PC-3 (cell line): ENCODE data around the gene ICE1. TPM values are rescaled to one million over a fixed set of nuclear protein-coding genes. Genes with fewer than 3 reads are reported as not detected.

Experiments
- ATAC-seq: fragments of 200-7000 bp; cut with Tn5 transposase; 2 replicates; pipeline ENCODE4 v1.9.1; 2020; ENCODE audit warnings: mild to moderate bottlenecking, moderate library complexity
- BruUV-seq: library from RNA; stranded (reverse); fragments of 400-500 nt; replicated peaks from 2 replicates; lab custom pipeline; 2021; lab: Mats Ljungman, UMichigan
- CTCF ChIA-PET: fragments of 300-600 bp; sonication (Branson Sonifier 250); formaldehyde crosslinking; loops from one replicate; lab custom pipeline; 2022; ENCODE audit warnings: antibody characterized with exemption; lab: Charles Lee
- POLR2A ChIA-PET: fragments of 300-600 bp; sonication (Branson Sonifier 250); formaldehyde crosslinking; loops from one replicate; lab custom pipeline; 2022; ENCODE audit warnings: antibody characterized with exemption; ENCODE audit not compliant: unreplicated experiment; lab: Charles Lee
- DNase-seq: peaks from one replicate; pipeline ENCODE4 v3.0.0-alpha.2; 2015
- H2AFZ ChIP-seq: fragments of 300-600 bp; sonication (generic); 2 replicates; pipeline ENCODE4 v1.6.0; 2016; ENCODE audit warnings: antibody characterized with exemption, low read length
- H3F3A ChIP-seq: fragments of 300-600 bp; sonication (generic); one replicate; pipeline ENCODE4 v1.6.0; 2017; ENCODE audit warnings: antibody characterized with exemption, low read length, control low read depth, mild to moderate bottlenecking; ENCODE audit not compliant: unreplicated experiment
- H3K27ac ChIP-seq: fragments of 300-600 bp; sonication (generic); 2 replicates; pipeline ENCODE4 v1.5.1; 2016; ENCODE audit warnings: mild to moderate bottlenecking, low read length
- H3K27me3 ChIP-seq: fragments of 300-600 bp; sonication (generic); 2 replicates; pipeline ENCODE4 v1.6.1; 2016; ENCODE audit warnings: low read length, mixed read lengths
- H3K36me3 ChIP-seq: fragments of 300-600 bp; sonication (generic); 2 replicates; pipeline ENCODE4 v1.6.1; 2016; ENCODE audit warnings: low read depth, mixed run types, low read length, mixed read lengths
- H3K4me1 ChIP-seq: fragments of 300-600 bp; sonication (generic); 2 replicates; pipeline ENCODE4 v1.5.1; 2016; ENCODE audit warnings: low read length; ENCODE audit not compliant: insufficient read depth
- H3K4me2 ChIP-seq: fragments of 300-600 bp; sonication (generic); 2 replicates; pipeline ENCODE4 v1.6.0; 2016; ENCODE audit warnings: low read length
- H3K4me3 ChIP-seq: fragments of 300-600 bp; sonication (generic); 2 replicates; pipeline ENCODE4 v1.5.1; 2016; ENCODE audit warnings: mild to moderate bottlenecking, low read length, mixed read lengths
- H3K79me2 ChIP-seq: fragments of 300-600 bp; sonication (generic); 2 replicates; pipeline ENCODE4 v1.6.1; 2017; ENCODE audit warnings: low read length, mixed read lengths
- H3K9ac ChIP-seq: fragments of 300-600 bp; sonication (generic); 2 replicates; pipeline ENCODE4 v1.6.0; 2016; ENCODE audit warnings: mild to moderate bottlenecking, low read length
- H3K9me2 ChIP-seq: fragments of 300-600 bp; sonication (generic); replicated peaks from 2 replicates; pipeline ENCODE4 v1.6.1; 2016; ENCODE audit warnings: mixed run types, low read length, mixed read lengths
- H3K9me3 ChIP-seq: fragments of 300-600 bp; sonication (generic); 2 replicates; pipeline ENCODE4 v1.6.1; 2016; ENCODE audit warnings: low read length, mixed read lengths
- H4K20me1 ChIP-seq: fragments of 300-600 bp; sonication (generic); 2 replicates; pipeline ENCODE4 v1.6.1; 2016; ENCODE audit warnings: low read length, mixed read lengths
- CTCF ChIP-seq: fragments of 300-600 bp; sonication (generic); conservative IDR thresholded peaks from 2 replicates; pipeline ENCODE4 v1.5.1; 2017; ENCODE audit warnings: antibody characterized with exemption, low read depth, mild to moderate bottlenecking, low read length
- EZH2 ChIP-seq: fragments of 300-600 bp; sonication (generic); IDR thresholded peaks from one replicate; pipeline ENCODE4 v1.6.1; 2017; ENCODE audit warnings: antibody characterized with exemption, mild to moderate bottlenecking, low read length; ENCODE audit not compliant: unreplicated experiment
- EZH2phosphoT487 ChIP-seq: fragments of 300-600 bp; sonication (generic); IDR thresholded peaks from 2 replicates; pipeline ENCODE4 v1.6.1; 2018; ENCODE audit warnings: mild to moderate bottlenecking, antibody characterized with exemption, low read length, borderline replicate concordance
- intact Hi-C: fragments of 100-400 bp; cut with micrococcal nuclease; formaldehyde crosslinking; loops from 2 replicates; pipeline ENCODE4 v1.9.0; 2023
- total RNA-seq: library from RNA; depleted of rRNA; stranded (reverse); fragments of >200 nt; gene quantifications from 2 replicates; pipeline ENCODE4 v1.2.3, GENCODE V29; 2014

ICE1 gene
- total RNA-seq, 1 experiment from 2014 or later = 21.9 TPM

GRCh38 chr5:5533927-5534326 is 111.5 kb downstream of the ICE1 start:
- ChIA-PET POLR2A (no interaction called here), CTCF (no interaction called here)
- no peaks in the 10 kb centered on the region for H3F3A ChIP-seq
- H3K9me2 ChIP-seq = no peaks in the 10 kb centered on the region
- H3K9me3 ChIP-seq = no peaks in the 10 kb centered on the region
- no peaks in the 10 kb centered on the region for H3K79me2 ChIP-seq
- intact Hi-C loops = no loop called here
- TF ChIP-seq CTCF = no peak
- TF ChIP-seq EZH2 = no peak
- no peak for TF ChIP-seq EZH2phosphoT487
- no peak overlapping the region for H3K4me3 ChIP-seq
- H2AFZ ChIP-seq = no peak overlapping the region
- no peak overlapping the region for H3K9ac ChIP-seq
- DNase-seq (no peak), ATAC-seq (no peak)
- peaks cover 81% of the 10 kb centered on the region for H3K27me3 ChIP-seq
- BruUV-seq = no TSS peak
- H3K36me3 ChIP-seq = no peaks in the 10 kb centered on the region
- H4K20me1 ChIP-seq = no peaks in the 10 kb centered on the region
- H3K27ac ChIP-seq = no peak overlapping the region
- H3K4me1 ChIP-seq = no peaks in the 10 kb centered on the region
- H3K4me2 ChIP-seq = no peak overlapping the region

GRCh38 chr5:5534333-5534732 is 111.9 kb downstream of the ICE1 start:
- DNase-seq (no peak), ATAC-seq (no peak)
- no TSS peak for BruUV-seq
- Histone ChIP-seq H3K9ac (no peak overlapping the region), H3K4me1 (no peaks in the 10 kb centered on the region), H3K27ac (no peak overlapping the region), H3K79me2 (no peaks in the 10 kb centered on the region), H2AFZ (no peak overlapping the region), H3F3A (no peaks in the 10 kb centered on the region), H3K9me3 (no peaks in the 10 kb centered on the region), H4K20me1 (no peaks in the 10 kb centered on the region), H3K36me3 (no peaks in the 10 kb centered on the region), H3K9me2 (no peaks in the 10 kb centered on the region), H3K4me3 (no peak overlapping the region), H3K27me3 (peaks cover 85% of the 10 kb centered on the region), H3K4me2 (no peak overlapping the region)
- intact Hi-C loops = no loop called here
- POLR2A ChIA-PET = no interaction called here
- TF ChIP-seq EZH2phosphoT487 = no peak
- no peak for TF ChIP-seq EZH2
- CTCF ChIA-PET = no interaction called here

GRCh38 chr5:5536871-5537270 is 114.4 kb downstream of the ICE1 start:
- CTCF ChIA-PET = no interaction called here
- intact Hi-C loops = no loop called here
- TF ChIP-seq CTCF (no peak), EZH2 (no peak), EZH2phosphoT487 (no peak)
- no peak for ATAC-seq
- Histone ChIP-seq H3F3A (no peaks in the 10 kb centered on the region), H3K27ac (no peak overlapping the region), H2AFZ (no peak overlapping the region), H3K36me3 (no peaks in the 10 kb centered on the region), H4K20me1 (no peaks in the 10 kb centered on the region), H3K27me3 (peaks cover 85% of the 10 kb centered on the region), H3K79me2 (no peaks in the 10 kb centered on the region), H3K4me1 (no peaks in the 10 kb centered on the region), H3K9ac (no peak overlapping the region), H3K4me3 (no peak overlapping the region), H3K9me2 (no peaks in the 10 kb centered on the region), H3K9me3 (no peaks in the 10 kb centered on the region), H3K4me2 (no peak overlapping the region)
- BruUV-seq = no TSS peak
- no peak for DNase-seq
- POLR2A ChIA-PET = no interaction called here
